DND-41 (cell line): ENCODE measurements around the gene TBC1D7.

ENCODE experiments used
- ATAC-seq: fragments of 200-7000 bp; cut with Tn5 transposase; 3 replicates; pipeline ENCODE4 v1.9.1; 2021; ENCODE audit warnings: low read depth; ENCODE audit not compliant: insufficient read depth
- DNase-seq: peaks from one replicate; pipeline ENCODE4 v3.0.0-alpha.2; 2020
- H2AFZ ChIP-seq: 2 replicates; pipeline ENCODE4 v1.6.0; 2012; ENCODE audit warnings: low read depth, low read length
- H3K27ac ChIP-seq: 2 replicates; pipeline ENCODE4 v1.5.1; 2012; ENCODE audit warnings: low read length, inconsistent platforms
- H3K27me3 ChIP-seq: fragments of 200-600 bp; sonication (generic); 2 replicates; pipeline ENCODE4 v1.6.0; 2012; ENCODE audit warnings: low read length, mild to moderate bottlenecking, inconsistent platforms; ENCODE audit not compliant: insufficient read depth, poor library complexity
- H3K36me3 ChIP-seq: 2 replicates; pipeline ENCODE4 v1.5.1; 2012; ENCODE audit warnings: low read length, inconsistent platforms; ENCODE audit not compliant: insufficient read depth
- H3K4me1 ChIP-seq: 2 replicates; pipeline ENCODE4 v1.5.1; 2012; ENCODE audit warnings: mild to moderate bottlenecking, low read length; ENCODE audit not compliant: insufficient read depth
- H3K4me2 ChIP-seq: 2 replicates; pipeline ENCODE4 v1.6.0; 2012; ENCODE audit warnings: mild to moderate bottlenecking, moderate library complexity, low read length, inconsistent platforms; ENCODE audit not compliant: insufficient read depth
- H3K4me3 ChIP-seq, 2 experiments: fragments of 200-600 bp in 1 of 2; shearing (Covaris generic) in 1 of 2; 2 replicates each; pipeline ENCODE4 v1.5.1; 2012 to 2016; ENCODE audit warnings: inconsistent platforms in 2 of 2, low read length in 2 of 2, mild to moderate bottlenecking in 2 of 2, low read depth in 1 of 2, moderate library complexity in 1 of 2
- H3K79me2 ChIP-seq: 2 replicates; pipeline ENCODE4 v1.6.0; 2012; ENCODE audit warnings: low read length, inconsistent platforms; ENCODE audit not compliant: insufficient read depth
- H3K9ac ChIP-seq: 2 replicates; pipeline ENCODE4 v1.6.0; 2012; ENCODE audit warnings: low read depth, mild to moderate bottlenecking, inconsistent platforms, low read length, moderate library complexity
- H3K9me3 ChIP-seq: 2 replicates; pipeline ENCODE4 v1.5.1; 2012; ENCODE audit warnings: low read length, moderate library complexity, mild to moderate bottlenecking, inconsistent platforms; ENCODE audit not compliant: insufficient read depth, severe bottlenecking
- H4K20me1 ChIP-seq: 2 replicates; pipeline ENCODE4 v1.6.0; 2012; ENCODE audit warnings: low read length; ENCODE audit not compliant: insufficient read depth
- EZH2 ChIP-seq: IDR thresholded peaks from 3 replicates; pipeline ENCODE4 v1.6.1; 2012; ENCODE audit warnings: borderline replicate concordance, low read depth, mild to moderate bottlenecking, moderate library complexity, low read length, inconsistent platforms; ENCODE audit not compliant: severe bottlenecking
- TF ChIP-seq, protein P1 (sequence below): IDR thresholded peaks from 2 replicates; pipeline ENCODE4 v1.5.1; 2012; ENCODE audit warnings: borderline replicate concordance, low read length, moderate library complexity, mild to moderate bottlenecking; ENCODE audit not compliant: poor library complexity, severe bottlenecking; ENCODE audit errors: extremely low read depth

TBC1D7 gene

DNA sequence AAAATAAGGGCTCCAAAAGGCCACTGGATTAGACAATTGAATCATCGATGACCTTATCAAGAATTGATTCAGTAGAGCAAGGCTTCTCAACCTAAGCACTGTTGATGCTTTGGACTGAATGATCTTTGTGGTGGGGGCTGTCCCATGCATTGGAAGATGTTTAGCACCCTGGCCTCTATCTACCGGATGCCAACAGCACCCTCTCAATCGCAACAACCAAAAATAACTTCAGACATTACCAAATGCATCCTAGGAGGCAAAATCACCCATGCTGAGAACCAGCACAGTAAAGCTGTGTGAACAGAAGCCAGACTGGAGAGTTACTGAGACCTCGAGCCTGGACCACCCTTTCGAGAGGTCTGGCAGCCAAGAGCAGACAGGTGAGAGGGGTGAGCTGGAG, 67.5 kb downstream of the TBC1D7 start:
- ATAC-seq (no peak), DNase-seq (no peak)
- no peak overlapping the region for H3K4me2 ChIP-seq
- no peaks in the 10 kb centered on the region for H3K4me1 ChIP-seq
- no peak overlapping the region for H3K9ac ChIP-seq
- no peak overlapping the region for H3K27ac ChIP-seq
- H3K27me3 ChIP-seq, result no peaks in the 10 kb centered on the region
- no peak overlapping the region for H2AFZ ChIP-seq
- no peak overlapping the region for H3K4me3 ChIP-seq
- H3K36me3 ChIP-seq, result no peaks in the 10 kb centered on the region
- TF ChIP-seq, protein P1, sequence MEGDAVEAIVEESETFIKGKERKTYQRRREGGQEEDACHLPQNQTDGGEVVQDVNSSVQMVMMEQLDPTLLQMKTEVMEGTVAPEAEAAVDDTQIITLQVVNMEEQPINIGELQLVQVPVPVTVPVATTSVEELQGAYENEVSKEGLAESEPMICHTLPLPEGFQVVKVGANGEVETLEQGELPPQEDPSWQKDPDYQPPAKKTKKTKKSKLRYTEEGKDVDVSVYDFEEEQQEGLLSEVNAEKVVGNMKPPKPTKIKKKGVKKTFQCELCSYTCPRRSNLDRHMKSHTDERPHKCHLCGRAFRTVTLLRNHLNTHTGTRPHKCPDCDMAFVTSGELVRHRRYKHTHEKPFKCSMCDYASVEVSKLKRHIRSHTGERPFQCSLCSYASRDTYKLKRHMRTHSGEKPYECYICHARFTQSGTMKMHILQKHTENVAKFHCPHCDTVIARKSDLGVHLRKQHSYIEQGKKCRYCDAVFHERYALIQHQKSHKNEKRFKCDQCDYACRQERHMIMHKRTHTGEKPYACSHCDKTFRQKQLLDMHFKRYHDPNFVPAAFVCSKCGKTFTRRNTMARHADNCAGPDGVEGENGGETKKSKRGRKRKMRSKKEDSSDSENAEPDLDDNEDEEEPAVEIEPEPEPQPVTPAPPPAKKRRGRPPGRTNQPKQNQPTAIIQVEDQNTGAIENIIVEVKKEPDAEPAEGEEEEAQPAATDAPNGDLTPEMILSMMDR, result no peak
- TF ChIP-seq EZH2, result no peak
- peaks cover 2% of the 10 kb centered on the region; the same call in 1 of the 2 replicates for H4K20me1 ChIP-seq
- no peaks in the 10 kb centered on the region for H3K9me3 ChIP-seq
- no peaks in the 10 kb centered on the region for H3K79me2 ChIP-seq

DNA sequence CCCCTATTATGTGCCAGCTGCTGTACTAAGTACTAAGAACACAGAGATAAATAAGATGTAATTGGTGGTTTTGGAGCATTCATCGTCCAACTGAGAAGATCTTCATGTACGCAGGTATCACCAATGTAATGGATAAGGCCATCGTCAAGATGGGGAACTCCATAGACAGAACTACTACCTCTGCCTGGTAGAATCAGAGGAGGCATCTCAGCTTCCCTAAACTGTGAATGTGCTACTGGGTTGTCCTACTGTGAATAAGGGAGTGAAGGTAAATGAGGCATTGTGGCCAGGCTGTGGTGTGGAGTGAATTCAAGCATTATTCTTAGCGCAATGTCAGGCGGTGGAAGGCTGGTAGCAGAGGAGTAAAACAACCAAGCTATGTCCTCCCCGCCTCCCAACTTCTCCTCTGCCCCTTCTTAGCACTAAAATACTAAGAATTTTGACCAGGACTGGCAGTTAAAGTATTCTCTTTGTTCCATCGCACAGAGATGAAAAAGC, 68.2 kb downstream of the TBC1D7 start:
- H3K27ac ChIP-seq, result no peak overlapping the region
- no peaks in the 10 kb centered on the region for H3K79me2 ChIP-seq

DNA sequence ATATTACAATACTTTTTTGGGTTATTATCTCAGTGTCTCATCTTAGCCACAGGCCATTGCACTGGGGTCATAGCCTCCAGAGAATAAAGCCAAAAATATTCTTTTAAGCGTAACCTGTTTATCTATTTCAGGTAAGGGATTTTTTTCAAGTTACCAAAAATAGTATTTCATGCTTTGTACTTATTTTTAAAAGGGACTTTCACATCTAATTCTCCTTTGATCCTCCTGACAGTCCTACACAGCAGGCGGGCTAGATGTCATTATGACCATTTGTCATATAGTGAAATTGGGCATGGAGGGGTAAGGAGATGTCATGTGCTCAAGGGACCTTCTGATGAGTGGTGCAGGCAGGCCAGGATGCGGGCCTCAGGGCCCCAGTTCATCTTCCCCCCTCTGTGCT, 68.9 kb downstream of the TBC1D7 start:
- no peak overlapping the region for H2AFZ ChIP-seq
- peaks cover 2% of the 10 kb centered on the region; the same call in 1 of the 2 replicates for H4K20me1 ChIP-seq
- H3K79me2 ChIP-seq, result no peaks in the 10 kb centered on the region
- no peaks in the 10 kb centered on the region for H3K4me1 ChIP-seq
- H3K4me2 ChIP-seq, result no peak overlapping the region
- DNase-seq, result no peak
- H3K4me3 ChIP-seq, result no peak overlapping the region
- ATAC-seq, result no peak
- H3K9me3 ChIP-seq, result no peaks in the 10 kb centered on the region
- H3K36me3 ChIP-seq, result no peaks in the 10 kb centered on the region
- TF ChIP-seq EZH2, result no peak
- TF ChIP-seq, protein P1, result no peak
- no peak overlapping the region for H3K9ac ChIP-seq
- no peaks in the 10 kb centered on the region for H3K27me3 ChIP-seq
- H3K27ac ChIP-seq, result no peak overlapping the region

More for the DNA sequence above, 68.2 kb downstream of the TBC1D7 start:
- Histone ChIP-seq H2AFZ (no peak overlapping the region), H3K4me1 (no peaks in the 10 kb centered on the region), H3K9ac (no peak overlapping the region), H3K4me2 (no peak overlapping the region), H3K36me3 (no peaks in the 10 kb centered on the region), H3K27me3 (no peaks in the 10 kb centered on the region), H4K20me1 (peaks cover 2% of the 10 kb centered on the region; the same call in 1 of the 2 replicates), H3K9me3 (no peaks in the 10 kb centered on the region), H3K4me3 (no peak overlapping the region)
- TF ChIP-seq EZH2, result no peak
- TF ChIP-seq, protein P1, result no peak
- ATAC-seq, result no peak
- DNase-seq, result no peak
